GM19452 (cell line): Measurements from ENCODE around the gene CBL.

Experiments
- ATAC-seq: cut with Tn5 transposase; IDR thresholded peaks from one replicate; pipeline ENCODE4 v1.9.1; 2021; ENCODE audit not compliant: unreplicated experiment

Gene CBL

GRCh38 chr11:119343726-119344125 is 137.6 kb downstream of the CBL start:
- ATAC-seq: no peak

- ATAC-seq: no peak
Measured at GRCh38 chr11:119344291-119345010, 138.3 kb downstream of the CBL start.

- no peak for ATAC-seq
Measured at GRCh38 chr11:119345685-119346084, 139.5 kb downstream of the CBL start.

GRCh38 chr11:119346605-119347004 is 140.5 kb downstream of the CBL start, which contains the start of gene MFRP:
Gene MFRP, minus strand, starts transcription at chr11:119346705. Its CDS starts 192 bp downstream, at chr11:119346513.
- ATAC-seq: no peak

- ATAC-seq: no peak
Measured at GRCh38 chr11:119347242-119347641, 141.1 kb downstream of the CBL start.

- no peak for ATAC-seq
Measured at GRCh38 chr11:119347940-119348605, 141.9 kb downstream of the CBL start.

- ATAC-seq: no peak
Measured at GRCh38 chr11:119350302-119350701, 144.2 kb downstream of the CBL start.

- ATAC-seq: no peak
Measured at GRCh38 chr11:119351232-119351631, 145.1 kb downstream of the CBL start.

- no peak for ATAC-seq
Measured at GRCh38 chr11:119352857-119353260, 146.7 kb downstream of the CBL start.

GRCh38 chr11:119355091-119355843 is 149.1 kb downstream of the CBL start:
- no peak for ATAC-seq

- no peak for ATAC-seq
Measured at GRCh38 chr11:119356349-119357031, 150.4 kb downstream of the CBL start.

GRCh38 chr11:119357074-119357473 is 150.9 kb downstream of the CBL start:
- ATAC-seq: no peak
